Hematopoietic multipotent progenitor cell treated with erythropoietin and hydrocortisone succinate and interleukin-3 and kit ligand, for 6 days (in vitro differentiated cells): ENCODE data around the gene SURF4.
A peak's percentile ranks its signal among the peaks of the same experiment; 100 is the strongest.

ENCODE experiments used
- DNase-seq: peaks from one replicate; pipeline ENCODE4 v3.0.0-alpha.2; 2015

SURF4 gene

DNA sequence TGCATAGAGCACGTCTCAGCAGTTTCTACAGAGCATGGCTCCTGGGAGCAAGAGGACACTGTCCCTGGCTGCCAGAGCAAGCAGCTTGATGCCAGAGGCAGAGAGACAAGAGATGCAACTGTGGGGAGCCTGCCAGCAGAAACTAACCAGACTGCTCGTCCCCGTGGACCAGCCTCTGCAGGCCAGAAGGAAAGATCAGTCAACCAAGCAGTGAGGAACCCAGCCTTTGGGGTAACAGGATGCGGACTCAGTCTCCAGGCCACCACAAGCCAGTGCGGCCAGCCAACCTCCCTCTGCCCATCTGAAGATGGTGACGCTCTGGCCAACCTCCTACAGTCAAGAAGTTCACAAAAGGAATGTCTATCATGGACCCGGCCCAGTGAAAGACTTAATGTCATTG, 3.7 kb downstream of the SURF4 start:
- DNase-seq = no peak

- DNase-seq = peak; percentile 75
Observed at GRCh38 chr9:133371261-133371711, 4.6 kb downstream of the SURF4 start.

DNA sequence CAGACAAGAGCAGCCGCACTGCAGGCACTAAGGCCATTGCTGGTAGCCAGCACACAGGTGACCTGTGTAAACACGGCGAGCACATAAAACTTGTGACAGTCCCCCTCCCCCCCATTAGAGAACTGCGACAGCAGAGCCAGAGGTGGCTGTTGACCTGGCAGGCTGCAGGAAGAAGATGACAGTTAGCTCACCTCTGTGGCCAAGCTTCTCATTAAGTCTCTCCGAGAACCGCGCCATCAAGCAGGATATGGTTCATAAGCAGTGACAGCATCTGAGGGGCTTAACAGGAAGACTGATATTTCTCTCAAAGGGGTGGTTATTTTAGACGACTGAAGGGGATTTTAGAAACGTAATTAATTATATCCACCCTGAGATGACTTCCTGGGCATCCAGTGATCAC, 5.2 kb downstream of the SURF4 start:
- DNase-seq = no peak

- no peak for DNase-seq
Observed at GRCh38 chr9:133369933-133370332, 5.9 kb downstream of the SURF4 start.

DNA sequence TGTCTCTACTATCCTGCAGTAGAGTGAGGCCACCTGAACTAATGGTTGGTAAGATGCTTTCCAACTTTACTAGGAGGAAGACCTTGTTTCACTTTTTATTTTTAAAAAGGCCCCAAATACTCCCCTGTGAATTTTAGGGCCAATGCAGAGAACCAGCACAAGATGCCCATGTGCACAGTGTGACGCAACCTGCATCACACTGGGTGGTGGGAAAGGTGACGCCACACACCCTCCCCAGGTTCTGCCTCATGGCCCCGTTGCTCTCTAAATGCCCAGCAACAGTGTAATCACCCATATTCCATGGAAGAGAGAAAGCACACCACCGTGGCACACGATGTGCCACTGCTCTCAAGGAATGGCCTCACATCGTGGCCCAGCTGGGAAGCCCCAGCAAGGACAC, 6.4 kb downstream of the SURF4 start:
- no peak for DNase-seq

GRCh38 chr9:133368249-133368881, 7.5 kb downstream of the SURF4 start:
- DNase-seq = no peak

DNA sequence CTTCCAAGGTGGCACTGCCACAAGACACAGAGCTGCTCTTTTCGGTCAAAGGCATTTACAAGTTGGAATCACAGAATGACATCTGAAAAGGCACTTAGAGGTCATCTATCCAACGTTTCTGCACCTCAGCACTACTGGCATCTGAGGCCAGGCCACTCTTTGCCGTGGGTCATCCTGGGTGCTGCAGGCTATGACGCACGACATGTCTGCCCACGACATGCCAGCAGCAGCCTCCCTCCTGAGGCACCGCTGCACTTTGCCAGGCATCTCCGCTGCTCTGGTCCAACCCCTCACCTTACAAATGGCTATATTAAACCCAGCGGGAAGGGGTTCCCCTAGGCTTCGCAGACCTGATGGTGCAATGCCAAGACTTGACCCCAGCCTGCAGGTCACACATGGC, 8.1 kb downstream of the SURF4 start:
- DNase-seq = no peak

DNA sequence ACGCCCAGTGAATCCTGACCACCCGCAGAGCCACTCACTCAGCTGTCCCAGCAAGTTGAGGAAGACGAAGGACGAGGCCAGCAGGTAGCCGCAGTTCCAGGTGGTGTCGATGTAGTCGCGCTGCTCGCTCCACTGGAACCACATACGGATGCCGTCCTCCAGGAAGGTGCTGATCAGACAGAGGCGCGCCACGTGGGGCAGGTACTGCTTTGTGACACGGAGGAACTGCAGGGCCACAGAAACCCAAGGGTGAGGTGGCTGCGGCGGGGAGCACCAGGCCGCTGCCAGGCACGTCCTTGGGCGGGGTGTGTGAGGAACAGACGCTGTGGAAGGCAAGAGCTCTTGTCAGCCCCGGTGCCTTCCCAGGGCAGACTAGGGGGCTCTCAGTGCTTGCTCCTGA, 8.6 kb downstream of the SURF4 start:
- DNase-seq = no peak

GRCh38 chr9:133366435-133366834, 9.4 kb downstream of the SURF4 start:
- DNase-seq = no peak

DNA sequence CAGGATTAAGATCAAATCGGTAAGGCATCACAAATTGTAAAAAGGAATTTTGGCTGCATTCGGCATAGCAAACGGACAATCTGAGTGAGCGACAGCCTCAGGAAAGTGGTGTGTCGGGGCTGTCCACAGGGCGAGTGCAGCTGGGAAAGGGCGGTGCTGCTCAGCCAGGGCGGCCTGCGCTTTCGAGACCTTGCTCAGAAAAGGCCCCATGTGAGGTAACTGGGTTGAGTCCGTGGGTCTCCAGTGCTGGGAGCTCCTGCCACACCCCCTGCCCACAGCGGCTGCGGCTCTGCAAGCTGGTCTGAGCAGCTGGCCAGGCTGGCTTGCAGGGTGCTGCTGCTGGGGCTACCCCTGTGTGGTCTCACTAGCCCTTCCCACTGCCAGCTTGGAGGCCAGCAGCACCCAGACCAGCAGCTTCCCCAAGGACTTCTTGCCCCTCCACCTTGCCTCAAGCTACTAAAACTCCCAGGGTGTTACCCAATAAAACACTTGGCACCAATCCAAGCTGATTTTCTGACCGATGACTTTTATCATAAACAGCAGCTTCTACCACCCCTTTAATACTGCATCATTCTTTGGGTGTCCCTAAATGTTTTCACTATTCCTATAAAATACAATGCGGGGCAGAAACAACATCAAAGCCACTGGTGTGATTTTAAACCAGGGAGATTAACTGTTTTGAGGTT, 13.4 kb downstream of the SURF4 start:
- DNase-seq = peak; percentile 75

GRCh38 chr9:133361507-133362092, 14.3 kb downstream of the SURF4 start:
- DNase-seq = no peak

GRCh38 chr9:133360400-133361393, 15.2 kb downstream of the SURF4 start:
- DNase-seq = no peak

DNA sequence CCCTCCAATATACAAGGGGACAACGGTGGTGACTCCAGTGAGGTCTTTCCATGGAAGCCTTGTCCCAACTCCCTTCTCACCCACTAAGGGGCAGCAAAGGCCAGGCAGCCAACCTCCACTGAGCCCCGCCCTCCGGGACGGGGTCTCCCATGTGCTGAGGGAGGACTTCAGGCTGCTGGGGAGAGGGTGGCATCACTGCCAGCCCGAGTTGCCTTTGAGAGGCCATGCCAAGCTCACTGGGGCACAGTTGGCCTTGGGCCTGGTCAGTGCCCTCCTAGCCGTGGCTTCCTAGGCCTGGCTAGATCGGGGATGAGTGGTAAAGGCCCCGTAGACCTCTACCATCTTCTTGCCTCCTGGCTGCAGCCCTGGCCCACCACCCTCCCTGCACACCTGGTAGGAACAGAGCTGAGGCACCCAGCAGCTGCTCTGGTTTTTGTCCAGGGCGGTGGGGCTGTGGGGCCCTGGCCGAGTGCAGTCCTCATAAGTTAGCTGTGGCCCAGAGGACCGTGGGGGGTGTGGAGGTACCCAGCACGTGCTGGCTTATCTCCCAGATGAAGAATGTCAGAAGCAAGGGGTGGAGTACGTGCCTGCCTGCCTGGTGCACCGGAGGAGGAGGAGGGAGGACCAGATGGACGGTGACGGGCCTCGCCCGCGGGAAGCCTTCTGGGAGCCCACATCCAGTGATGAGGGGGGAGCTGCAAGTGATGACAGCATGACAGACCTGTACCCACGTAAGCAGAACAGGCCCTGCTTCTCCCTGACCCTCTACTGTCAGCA, 16.3 kb downstream of the SURF4 start:
- DNase-seq = peak; percentile 85

GRCh38 chr9:133357656-133358055, 18.2 kb downstream of the SURF4 start:
- no peak for DNase-seq

DNA sequence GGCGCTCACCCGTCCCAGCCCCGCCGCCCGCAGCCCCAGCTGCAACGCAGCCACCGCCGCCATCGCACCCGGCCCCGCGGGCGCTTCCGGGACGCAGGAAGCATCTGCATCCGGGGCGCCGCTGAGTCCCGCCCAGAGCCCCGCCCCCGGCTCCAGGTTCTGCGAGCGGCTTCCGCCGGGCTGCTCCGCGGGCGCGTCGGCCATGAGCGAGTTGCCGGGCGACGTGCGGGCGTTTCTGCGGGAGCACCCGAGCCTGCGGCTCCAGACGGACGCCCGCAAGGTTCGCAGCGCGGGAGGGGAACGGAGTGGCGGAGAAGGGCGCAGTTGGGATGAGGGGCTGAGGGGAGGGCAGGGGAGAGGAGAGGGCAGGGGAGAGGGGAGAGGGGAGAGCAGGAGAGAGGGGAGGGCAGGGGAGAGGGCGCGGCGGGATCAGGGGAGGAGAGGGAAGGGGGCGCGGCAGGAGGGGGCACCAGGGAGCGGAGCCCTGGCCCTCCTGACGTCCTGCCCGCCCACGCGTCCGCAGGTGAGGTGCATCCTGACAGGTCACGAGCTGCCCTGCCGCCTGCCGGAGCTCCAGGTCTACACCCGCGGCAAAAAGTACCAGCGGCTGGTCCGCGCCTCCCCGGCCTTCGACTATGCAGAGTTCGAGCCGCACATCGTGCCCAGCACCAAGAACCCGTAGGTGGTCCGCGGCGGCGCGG, 19.3 kb downstream of the SURF4 start, which contains the start of the genes SURF1 and SURF2:
SURF1 (minus strand) TSS at position 97 of the 701 bp plus-strand sequence; CDS start at position 63, 34 bp downstream.
SURF2 (plus strand) TSS at position 160 of the 701 bp plus-strand sequence; CDS start at position 203, 43 bp downstream.
- DNase-seq = peak; percentile 92

GRCh38 chr9:133355881-133356357, 19.9 kb downstream of the SURF4 start:
- DNase-seq = peak; percentile 50

DNA sequence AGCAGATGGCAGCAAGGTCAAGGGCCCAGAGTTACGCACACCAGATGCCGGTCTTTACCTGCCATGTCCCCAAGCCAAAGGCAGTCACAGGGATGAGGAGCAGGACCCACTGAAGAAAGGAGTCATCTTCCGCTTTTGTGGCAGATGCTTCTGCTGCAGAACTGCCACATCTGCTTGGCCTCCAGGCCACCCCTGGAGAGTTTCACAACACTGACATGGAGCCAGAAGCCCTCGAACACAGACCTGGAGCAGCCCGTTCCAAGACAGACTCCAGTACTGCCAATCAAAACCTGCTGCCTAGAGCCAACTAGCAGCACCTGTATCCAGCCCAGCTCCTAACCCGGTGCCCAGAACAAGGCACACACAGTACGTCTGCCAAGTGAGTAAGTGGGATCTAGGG, 21.1 kb downstream of the SURF4 start:
- no peak for DNase-seq

DNA sequence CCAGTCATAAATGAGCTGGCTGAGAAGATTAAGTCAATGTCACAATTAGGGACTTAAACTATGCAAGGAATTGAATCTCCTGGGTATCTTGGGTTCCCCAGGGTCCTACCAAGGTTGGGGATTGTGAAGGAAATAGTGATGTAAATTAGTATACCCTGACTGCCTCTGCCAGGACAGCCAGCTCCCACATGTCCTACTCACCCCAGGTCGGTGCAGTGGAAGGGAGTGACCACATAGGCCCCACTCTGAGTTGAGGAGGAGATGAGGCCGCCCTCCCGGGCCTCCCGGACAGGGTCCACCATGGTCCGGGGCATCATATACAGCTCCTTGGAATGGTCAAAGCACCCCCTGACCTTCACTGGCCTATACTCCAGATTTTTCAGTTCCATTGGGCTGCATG, 22.3 kb downstream of the SURF4 start:
- DNase-seq = no peak

- DNase-seq = no peak
Observed at GRCh38 chr9:133352635-133353340, 23.1 kb downstream of the SURF4 start.

DNA sequence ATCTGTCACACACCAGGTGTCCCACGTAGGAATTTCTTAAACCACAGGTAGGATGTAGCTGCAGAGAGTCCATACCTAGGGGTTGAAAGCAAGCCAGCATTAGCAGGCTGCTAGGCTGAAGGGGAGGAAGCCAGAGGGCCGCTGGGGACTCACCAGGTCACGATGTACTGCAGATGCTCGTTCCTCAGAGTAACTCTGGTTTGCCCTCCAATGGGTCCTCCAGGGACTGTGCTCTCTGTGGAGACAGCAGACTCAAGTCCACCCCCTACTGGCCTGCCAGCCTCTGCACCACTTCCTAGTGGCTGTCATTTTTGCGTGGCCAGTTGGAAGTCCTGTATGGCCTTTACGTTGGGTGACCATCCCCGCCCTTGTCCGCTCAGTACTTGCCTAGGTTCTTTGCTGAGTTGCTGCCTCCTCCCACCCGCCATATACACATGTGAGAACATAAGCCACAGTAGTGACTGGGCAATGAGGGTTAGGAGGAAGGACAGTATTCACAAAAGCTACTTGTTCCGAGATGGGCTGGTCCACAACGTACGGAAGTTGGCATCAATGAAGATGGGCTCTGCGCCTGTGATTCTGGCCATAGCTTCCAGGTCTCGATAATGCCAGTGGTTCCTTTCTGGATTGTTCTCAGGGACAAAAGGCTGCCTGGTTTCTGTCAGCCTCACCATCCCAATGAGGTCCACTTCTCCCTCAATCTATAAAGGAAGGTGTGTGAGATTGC, 23.8 kb downstream of the SURF4 start:
- DNase-seq = peak; percentile 88
